PC-9 (cell line): ENCODE measurements around the gene PRAMEF13. TPM values are rescaled to one million over a fixed set of nuclear protein-coding genes. Genes with fewer than 3 reads are reported as not detected.
"Not testable (repeated sequence)": the region's sequence is repeated elsewhere in the genome, so short reads cannot be mapped to it uniquely, and the experiment has no call there.

Source experiments
- BruUV-seq: library from RNA; stranded (reverse); fragments of 400-500 nt; replicated peaks from 2 replicates; lab custom pipeline; 2021; lab: Mats Ljungman, UMichigan
- CTCF ChIA-PET: fragments of 300-600 bp; sonication (Branson Sonifier 250); formaldehyde crosslinking; loops from one replicate; lab custom pipeline; 2022; ENCODE audit warnings: antibody characterized with exemption; lab: Charles Lee
- POLR2A ChIA-PET: fragments of 300-600 bp; sonication (Branson Sonifier 250); formaldehyde crosslinking; loops from one replicate; lab custom pipeline; 2022; ENCODE audit warnings: antibody characterized with exemption; ENCODE audit not compliant: unreplicated experiment; lab: Charles Lee
- DNase-seq, 2 experiments: peaks; one replicate each; pipeline versions ENCODE4 v3.0.0 to v3.0.0-alpha.2; 2015 to 2022; ENCODE audit warnings: mixed read lengths in 1 of 2
- H2AFZ ChIP-seq: fragments of 200-600 bp; sonication (generic); 2 replicates; pipeline ENCODE4 v1.8.1; 2017; ENCODE audit warnings: antibody characterized with exemption
- H3F3A ChIP-seq: fragments of 200-600 bp; sonication (generic); 2 replicates; pipeline ENCODE4 v1.8.1; 2017; ENCODE audit warnings: antibody characterized with exemption, mild to moderate bottlenecking, low read depth; ENCODE audit not compliant: insufficient read depth
- H3K27ac ChIP-seq: fragments of 200-600 bp; sonication (generic); 2 replicates; pipeline ENCODE4 v1.6.1; 2016; ENCODE audit warnings: mixed run types
- H3K27me3 ChIP-seq: fragments of 200-600 bp; sonication (generic); 2 replicates; pipeline ENCODE4 v1.6.1; 2016; ENCODE audit warnings: low read depth, mixed run types; ENCODE audit not compliant: insufficient read depth
- H3K36me3 ChIP-seq: fragments of 200-600 bp; sonication (generic); 2 replicates; pipeline ENCODE4 v1.6.1; 2016; ENCODE audit warnings: low read depth, mixed run types
- H3K4me1 ChIP-seq: fragments of 200-600 bp; sonication (generic); replicated peaks from 2 replicates; pipeline ENCODE4 v1.6.1; 2016; ENCODE audit warnings: mixed run types; ENCODE audit not compliant: insufficient read depth
- H3K4me2 ChIP-seq: fragments of 200-600 bp; sonication (generic); 2 replicates; pipeline ENCODE4 v1.6.1; 2017; ENCODE audit warnings: mixed run types
- H3K4me3 ChIP-seq: fragments of 200-600 bp; sonication (generic); 2 replicates; pipeline ENCODE4 v1.6.1; 2016; ENCODE audit warnings: mixed run types
- H3K79me2 ChIP-seq: fragments of 200-600 bp; sonication (generic); 2 replicates; pipeline ENCODE4 v1.6.1; 2017; ENCODE audit warnings: low read depth, mixed run types
- H3K9me2 ChIP-seq: fragments of 200-600 bp; sonication (generic); 2 replicates; pipeline ENCODE4 v1.8.1; 2017; ENCODE audit warnings: mild to moderate bottlenecking; ENCODE audit not compliant: insufficient read depth
- H3K9me3 ChIP-seq: fragments of 200-600 bp; sonication (generic); 2 replicates; pipeline ENCODE4 v1.8.1; 2016; ENCODE audit warnings: low read depth; ENCODE audit not compliant: insufficient read depth
- H4K20me1 ChIP-seq: fragments of 200-600 bp; sonication (generic); 2 replicates; pipeline ENCODE4 v1.8.1; 2017; ENCODE audit not compliant: insufficient read depth
- intact Hi-C: fragments of 100-400 bp; cut with micrococcal nuclease; formaldehyde crosslinking; loops from one replicate; pipeline ENCODE4 v1.10.0; 2022; ENCODE audit not compliant: unreplicated experiment
- total RNA-seq: library from RNA; stranded (reverse); gene quantifications from 2 replicates; pipeline ENCODE4 v1.2.3, GENCODE V29; 2021

Gene PRAMEF13
- total RNA-seq, 1 experiment from 2014 or later: not detected

DNA sequence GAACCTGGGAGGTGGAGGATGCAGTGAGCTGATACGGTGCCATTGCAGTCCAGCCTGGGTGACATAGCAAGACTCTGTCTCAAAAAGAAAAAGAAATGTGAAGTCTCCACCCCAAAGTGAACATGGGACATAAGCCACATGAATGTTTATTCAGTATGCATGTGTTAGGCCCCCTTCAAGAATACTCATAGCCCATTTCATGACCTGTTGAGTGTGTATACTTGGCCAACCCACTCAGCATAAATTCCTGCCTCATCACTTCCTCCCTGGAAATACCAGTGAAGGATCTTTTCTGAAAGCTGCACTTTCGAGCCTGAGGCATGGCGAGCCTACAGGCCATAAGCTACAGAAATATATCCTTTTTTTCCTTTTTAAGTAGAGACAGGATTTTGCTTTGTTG lies 18.0 kb upstream of the PRAMEF13 start:
- H3K9me3 ChIP-seq, POLR2A ChIA-PET, H3K4me3 ChIP-seq, H3K4me2 ChIP-seq, BruUV-seq, H4K20me1 ChIP-seq, H2AFZ ChIP-seq, H3K27ac ChIP-seq, H3K9me2 ChIP-seq, H3K36me3 ChIP-seq, H3K27me3 ChIP-seq, intact Hi-C loops, H3K79me2 ChIP-seq, H3K4me1 ChIP-seq, DNase-seq, CTCF ChIA-PET, H3F3A ChIP-seq: not testable (repeated sequence)

DNA sequence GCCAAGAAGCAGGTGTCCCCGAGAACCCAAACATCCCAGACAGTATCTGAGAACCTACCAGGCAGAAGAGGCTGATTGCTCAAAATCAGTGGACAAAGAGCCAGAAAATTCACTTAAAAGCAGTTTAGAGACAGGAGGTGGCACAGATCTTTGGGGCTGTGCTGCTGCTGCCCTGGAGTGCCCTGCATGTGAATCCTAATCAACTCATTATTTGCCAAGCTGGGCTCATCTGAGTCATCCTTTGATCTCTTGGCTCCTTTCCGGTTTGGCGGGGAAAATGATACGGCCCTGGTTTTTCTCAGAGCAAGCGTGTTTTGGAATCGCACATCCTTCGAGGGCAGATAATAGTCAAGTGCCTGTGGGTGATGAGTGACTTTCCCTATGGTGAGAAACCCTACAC lies 15.4 kb upstream of the PRAMEF13 start:
- CTCF ChIA-PET, intact Hi-C loops, H2AFZ ChIP-seq, BruUV-seq, H3K36me3 ChIP-seq, H3K4me1 ChIP-seq, H3F3A ChIP-seq, H4K20me1 ChIP-seq, DNase-seq, H3K79me2 ChIP-seq, H3K27me3 ChIP-seq, H3K4me2 ChIP-seq, H3K9me2 ChIP-seq, POLR2A ChIA-PET, H3K9me3 ChIP-seq, H3K27ac ChIP-seq, H3K4me3 ChIP-seq: not testable (repeated sequence)

DNA sequence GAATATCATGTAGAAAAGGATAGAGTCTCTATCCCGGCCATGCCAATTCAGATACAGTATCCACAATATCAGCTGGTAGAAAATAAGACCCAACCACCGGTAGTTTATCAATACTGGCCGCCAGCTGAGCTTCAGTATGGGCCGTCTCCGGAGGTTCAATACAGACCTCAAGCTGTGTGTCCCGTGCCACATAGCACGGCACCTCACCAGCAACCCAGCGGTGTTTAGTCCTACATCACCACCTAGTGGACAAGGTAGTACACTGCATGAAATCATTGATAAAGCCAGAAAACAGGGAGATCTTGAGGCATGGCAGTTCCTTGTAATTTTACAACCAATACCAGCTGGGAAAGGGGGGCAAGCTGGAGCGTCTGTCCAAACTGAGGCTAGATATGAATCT lies 7.5 kb upstream of the PRAMEF13 start:
- intact Hi-C loops, DNase-seq, H3K79me2 ChIP-seq, H3K27ac ChIP-seq, H3K4me2 ChIP-seq, BruUV-seq, H3K4me1 ChIP-seq, POLR2A ChIA-PET, H3K9me3 ChIP-seq, H3K9me2 ChIP-seq, H3K36me3 ChIP-seq, H4K20me1 ChIP-seq, H2AFZ ChIP-seq, H3K4me3 ChIP-seq, H3F3A ChIP-seq, H3K27me3 ChIP-seq, CTCF ChIA-PET: not testable (repeated sequence)

DNA sequence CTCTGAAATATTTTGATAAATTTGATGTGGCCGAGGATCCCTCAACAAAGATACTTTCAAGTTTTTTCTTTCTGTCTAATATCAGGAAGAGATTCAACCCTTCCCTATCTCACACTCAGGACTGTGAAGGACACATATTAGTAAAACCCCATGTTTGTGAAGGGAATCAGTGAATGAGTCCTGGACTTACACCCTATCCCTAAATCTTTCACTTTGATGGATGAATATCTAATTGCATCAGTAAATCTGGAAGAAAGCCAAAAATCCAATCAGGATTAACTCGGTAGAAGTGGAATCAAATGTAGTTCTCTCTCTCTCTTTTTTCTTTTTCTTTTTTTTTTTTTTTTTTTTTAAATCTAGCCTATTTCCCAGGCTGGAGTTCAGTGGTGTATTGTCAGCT lies 29.7 kb downstream of the PRAMEF13 start, which contains the start of gene PRAMEF9:
PRAMEF9 (plus strand) TSS at position 301 of the 400 bp plus-strand sequence. CDS start 3,433 bp downstream, outside the sequence.
- H3K79me2 ChIP-seq, intact Hi-C loops, H3K4me3 ChIP-seq, H3K9me2 ChIP-seq, CTCF ChIA-PET, H3K9me3 ChIP-seq, DNase-seq, BruUV-seq, POLR2A ChIA-PET, H4K20me1 ChIP-seq, H3F3A ChIP-seq, H2AFZ ChIP-seq, H3K36me3 ChIP-seq, H3K27ac ChIP-seq, H3K27me3 ChIP-seq, H3K4me2 ChIP-seq, H3K4me1 ChIP-seq: not testable (repeated sequence)

DNA sequence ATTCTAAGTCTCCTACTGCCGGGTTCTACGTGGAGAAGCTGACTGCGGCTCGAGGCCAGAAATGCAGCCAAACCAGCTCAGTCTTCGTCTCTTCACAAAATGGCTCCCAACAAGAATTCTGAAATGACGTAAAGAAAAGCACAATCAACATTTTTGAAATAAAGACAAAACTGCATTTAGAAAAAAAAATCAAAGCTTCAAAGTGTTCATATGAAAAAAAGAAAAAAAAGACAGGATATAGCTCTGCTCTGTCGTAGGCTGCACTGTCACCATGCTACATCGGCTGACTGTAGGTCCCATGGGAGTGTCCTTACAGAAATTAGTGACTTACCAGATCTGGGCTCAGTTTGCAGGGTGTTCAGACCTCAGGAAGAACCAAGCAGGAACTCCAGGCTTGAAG lies 35.7 kb downstream of the PRAMEF13 start, which contains the start of gene HNRNPCL4:
HNRNPCL4 (minus strand) TSS at position 101 of the 400 bp plus-strand sequence. CDS start 164 bp downstream, outside the sequence.
- H2AFZ ChIP-seq, BruUV-seq, CTCF ChIA-PET, H3K4me3 ChIP-seq, H3K9me2 ChIP-seq, H3K4me2 ChIP-seq, DNase-seq, H3K79me2 ChIP-seq, H4K20me1 ChIP-seq, H3K9me3 ChIP-seq, POLR2A ChIA-PET, H3K36me3 ChIP-seq, H3F3A ChIP-seq, intact Hi-C loops, H3K27me3 ChIP-seq, H3K4me1 ChIP-seq, H3K27ac ChIP-seq: not testable (repeated sequence)

DNA sequence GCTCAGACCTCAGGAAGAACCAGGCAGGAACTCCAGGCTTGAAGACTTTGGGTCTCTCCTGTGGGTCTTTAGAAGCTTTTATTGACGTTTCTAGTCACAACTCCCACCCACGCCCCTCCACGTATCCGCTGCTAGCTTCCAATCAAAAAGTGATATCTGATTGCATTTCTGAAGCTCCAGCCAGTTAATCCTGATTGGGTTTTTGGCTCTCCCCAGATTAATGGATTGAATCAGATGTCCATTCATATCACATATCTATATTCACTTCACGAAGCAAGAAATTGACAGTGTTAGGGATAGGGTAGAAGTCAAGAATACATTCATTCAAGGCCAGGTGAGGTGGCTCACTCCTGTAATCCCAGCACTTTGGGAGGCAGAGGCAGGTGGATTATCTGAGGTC lies 45.3 kb downstream of the PRAMEF13 start, which contains the start of gene PRAMEF26:
PRAMEF26 (minus strand) TSS at position 101 of the 400 bp plus-strand sequence. CDS start 2,914 bp downstream, outside the sequence.
- H3K9me3 ChIP-seq, H3K79me2 ChIP-seq, POLR2A ChIA-PET, H3K4me1 ChIP-seq, H3F3A ChIP-seq, H3K4me2 ChIP-seq, CTCF ChIA-PET, H3K4me3 ChIP-seq, H3K9me2 ChIP-seq, H2AFZ ChIP-seq, DNase-seq, H3K27ac ChIP-seq, H4K20me1 ChIP-seq, BruUV-seq, intact Hi-C loops, H3K27me3 ChIP-seq, H3K36me3 ChIP-seq: not testable (repeated sequence)
